SK-N-SH (cell line): Measurements from ENCODE around the gene EPB41L3. TPM values are rescaled to one million over a fixed set of nuclear protein-coding genes. Genes with fewer than 3 reads are reported as not detected.

Experiments
- CTCF ChIA-PET: fragments of 300-600, 350-600 bp; formaldehyde crosslinking; extraction: SDS; loops from one replicate; lab custom pipeline; 2021; lab: Yijun Ruan, JAX
- POLR2A ChIA-PET: fragments of 350-600 bp; sonication (Branson Sonifier 250); formaldehyde crosslinking; extraction: SDS; loops from one replicate; lab custom pipeline; 2020; ENCODE audit warnings: antibody characterized with exemption, inconsistent platforms; lab: Yijun Ruan, JAX
- DNase-seq: peaks from one replicate; pipeline ENCODE4 v3.0.0; 2012
- H2AFZ ChIP-seq: fragments of 200-600 bp; sonication (generic); 2 replicates; pipeline ENCODE4 v1.8.1; 2016; ENCODE audit warnings: antibody characterized with exemption, mild to moderate bottlenecking, low read depth
- H3F3A ChIP-seq: fragments of 200-600 bp; sonication (generic); replicated peaks from 2 replicates; pipeline ENCODE3; 2016; ENCODE audit warnings: antibody characterized with exemption, mild to moderate bottlenecking; ENCODE audit not compliant: insufficient read depth
- H3K27ac ChIP-seq, 2 experiments: fragments of 200-500 bp in 1 of 2; fragments of 200-600 bp in 1 of 2; sonication (Bioruptor generic) in 1 of 2; sonication (generic), shearing (Covaris generic) in 1 of 2; 2 replicates each; pipeline versions ENCODE4 v1.5.1 to v1.6.1; 2014 to 2016; ENCODE audit warnings: low read depth in 2 of 2, inconsistent platforms in 1 of 2, low read length in 1 of 2, mild to moderate bottlenecking in 1 of 2, mixed read lengths in 1 of 2
- H3K27me3 ChIP-seq: fragments of 200-600 bp; sonication (generic), shearing (Covaris generic); 2 replicates; pipeline ENCODE4 v1.6.1; 2016; ENCODE audit warnings: mixed run types; ENCODE audit not compliant: insufficient read depth
- H3K36me3 ChIP-seq, 2 experiments: fragments of 200-500 bp in 1 of 2; fragments of 200-600 bp in 1 of 2; sonication (Bioruptor generic) in 1 of 2; sonication (generic) in 1 of 2; replicated peaks in 1 of 2; 2 replicates each; pipeline versions ENCODE3 to v1.5.1; 2014 to 2016; ENCODE audit warnings: low read length in 1 of 2, mild to moderate bottlenecking in 1 of 2; ENCODE audit not compliant: insufficient read depth in 2 of 2, control insufficient read depth in 1 of 2
- H3K4me1 ChIP-seq, 2 experiments: fragments of 200-500 bp in 1 of 2; fragments of 200-600 bp in 1 of 2; sonication (Bioruptor generic) in 1 of 2; sonication (generic), shearing (Covaris generic) in 1 of 2; 2 replicates each; pipeline versions ENCODE4 v1.5.1 to v1.6.1; 2014 to 2016; ENCODE audit warnings: low read depth in 1 of 2, low read length in 1 of 2, mixed run types in 1 of 2; ENCODE audit not compliant: insufficient read depth in 2 of 2, control insufficient read depth in 1 of 2
- H3K4me2 ChIP-seq: fragments of 200-600 bp; sonication (generic), shearing (Covaris generic); 2 replicates; pipeline ENCODE4 v1.6.1; 2017; ENCODE audit warnings: mixed run types
- H3K4me3 ChIP-seq, 2 experiments: fragments of 200-500 bp in 1 of 2; fragments of 200-600 bp in 1 of 2; sonication (Bioruptor generic) in 1 of 2; sonication (generic), shearing (Covaris generic) in 1 of 2; 2 replicates each; pipeline versions ENCODE4 v1.5.1 to v1.8.1; 2014 to 2016; ENCODE audit warnings: low read depth in 2 of 2, inconsistent platforms in 1 of 2, low read length in 1 of 2, mild to moderate bottlenecking in 1 of 2, mixed read lengths in 1 of 2, moderate library complexity in 1 of 2
- H3K79me2 ChIP-seq: fragments of 200-600 bp; sonication (generic); 2 replicates; pipeline ENCODE4 v1.8.1; 2017; ENCODE audit warnings: mild to moderate bottlenecking; ENCODE audit not compliant: insufficient read depth
- H3K9ac ChIP-seq: fragments of 200-600 bp; sonication (generic); 2 replicates; pipeline ENCODE4 v1.6.1; 2017; ENCODE audit warnings: mixed run types
- H3K9me2 ChIP-seq: fragments of 200-600 bp; sonication (generic); 2 replicates; pipeline ENCODE4 v1.6.1; 2017; ENCODE audit warnings: mixed run types
- H3K9me3 ChIP-seq: fragments of 200-600 bp; sonication (generic); 2 replicates; pipeline ENCODE4 v1.6.1; 2017; ENCODE audit warnings: mixed run types, mild to moderate bottlenecking, moderate library complexity
- H4K20me1 ChIP-seq: fragments of 200-600 bp; sonication (generic); 2 replicates; pipeline ENCODE4 v1.6.1; 2017; ENCODE audit warnings: mild to moderate bottlenecking, mixed run types; ENCODE audit not compliant: insufficient read depth
- CHD2 ChIP-seq: fragments of 150-350 bp; IDR thresholded peaks from 2 replicates; pipeline ENCODE4 v1.6.1; 2018; ENCODE audit warnings: low read length; ENCODE audit not compliant: partially characterized antibody
- CTCF ChIP-seq: fragments of 200-600 bp; sonication (generic); IDR thresholded peaks from 2 replicates; pipeline ENCODE4 v1.6.1; 2017; ENCODE audit warnings: antibody characterized with exemption, mild to moderate bottlenecking, moderate library complexity
- ELF1 ChIP-seq: IDR thresholded peaks from 2 replicates; pipeline ENCODE4 v1.4.0; 2012
- EZH2phosphoT487 ChIP-seq: fragments of 200-600 bp; sonication (generic); IDR thresholded peaks from 2 replicates; pipeline ENCODE4 v1.6.1; 2017; ENCODE audit warnings: low read depth, mixed run types, mild to moderate bottlenecking, antibody characterized with exemption, moderate library complexity, borderline replicate concordance
- GATA2 ChIP-seq: sonication (generic); formaldehyde crosslinking; IDR thresholded peaks from 2 replicates; pipeline ENCODE4 v1.5.0; 2020; ENCODE audit warnings: mild to moderate bottlenecking, missing genetic modification reagents
- IRF3 ChIP-seq: fragments of 150-350 bp; IDR thresholded peaks from 2 replicates; pipeline ENCODE4 v1.6.1; 2016; ENCODE audit warnings: mild to moderate bottlenecking, low read depth, low read length
- JUND ChIP-seq: IDR thresholded peaks from 2 replicates; pipeline ENCODE4 v1.4.0; 2012
- MAX ChIP-seq: IDR thresholded peaks from 2 replicates; pipeline ENCODE4 v1.4.0; 2012; ENCODE audit warnings: low read depth
- MEF2A ChIP-seq: IDR thresholded peaks from 2 replicates; pipeline ENCODE4 v1.4.0; 2012; ENCODE audit warnings: low read depth, borderline replicate concordance
- NFIC ChIP-seq: IDR thresholded peaks from 2 replicates; pipeline ENCODE4 v1.4.0; 2012; ENCODE audit warnings: borderline replicate concordance
- PBX3 ChIP-seq: IDR thresholded peaks from 2 replicates; pipeline ENCODE4; 2012
- RAD21 ChIP-seq: IDR thresholded peaks from 2 replicates; pipeline ENCODE4 v1.6.1; 2012; ENCODE audit warnings: mild to moderate bottlenecking, low read length
- RXRA ChIP-seq: IDR thresholded peaks from 2 replicates; pipeline ENCODE4 v1.4.0; 2012; ENCODE audit warnings: low read depth, mild to moderate bottlenecking, borderline replicate concordance
- SIN3A ChIP-seq: IDR thresholded peaks from 2 replicates; pipeline ENCODE4 v1.6.1; 2012; ENCODE audit warnings: low read depth, mild to moderate bottlenecking, low read length, moderate library complexity, borderline replicate concordance
- SMC3 ChIP-seq: IDR thresholded peaks from 2 replicates; pipeline ENCODE4 v1.6.1; 2012; ENCODE audit warnings: low read depth, low read length, improper control_type of control experiment
- TAF1 ChIP-seq: IDR thresholded peaks from 2 replicates; pipeline ENCODE4 v1.6.1; 2012; ENCODE audit warnings: low read depth, mild to moderate bottlenecking, low read length, moderate library complexity, borderline replicate concordance
- USF2 ChIP-seq: fragments of 150-350 bp; IDR thresholded peaks from 2 replicates; pipeline ENCODE4 v1.6.1; 2017; ENCODE audit warnings: antibody characterized with exemption, low read length, low read depth, borderline replicate concordance
- WGBS: methylation state at CpG from one replicate; pipeline ENCODE4 v1.1.6; 2017; ENCODE audit warnings: low lambda C conversion rate; 5-methylcytosine and 5-hydroxymethylcytosine counted together
- polyA plus RNA-seq, 3 experiments: library from polyadenylated mRNA; depleted of rRNA; stranded (reverse); fragments of >200 nt; gene quantifications; 2 replicates each; pipeline ENCODE4 v1.2.3, GENCODE V29; 2012

The EPB41L3 gene
- polyA plus RNA-seq, 1 of the 3 experiments (the other 2 are of a cell fraction), result 0.15 TPM

GRCh38 chr18:5456577-5457461, 87.0 kb downstream of the EPB41L3 start:
- no peak overlapping the region for H2AFZ ChIP-seq
- WGBS, result 54% methylated on average over 13 of the region's 15 CpGs
- H3K36me3 ChIP-seq, result no peaks in the 10 kb centered on the region
- no peak overlapping the region for H3K27ac ChIP-seq
- no peaks in the 10 kb centered on the region for H3K9me3 ChIP-seq
- H3K4me1 ChIP-seq, result peaks cover 0 to 2% of the 10 kb centered on the region in 2 experiments; a peak in 1 of 4 replicates
- H3F3A ChIP-seq, result no peaks in the 10 kb centered on the region
- ChIA-PET POLR2A (no interaction called here), CTCF (interaction anchor here (0.6 to 2.5 kb wide), 6 partner anchors 10 to 275 kb away, joined by 3 to 7 read pairs (median 3); no protein-coding TSS in a partner anchor)
- no peak overlapping the region for H3K4me2 ChIP-seq
- no peaks in the 10 kb centered on the region for H3K9me2 ChIP-seq
- no peak for TF ChIP-seq TAF1
- TF ChIP-seq GATA2, result no peak
- no peak for TF ChIP-seq NFIC
- no peak for TF ChIP-seq CHD2
- TF ChIP-seq JUND, result no peak
- TF ChIP-seq IRF3, result no peak
- no peak for TF ChIP-seq MAX
- TF ChIP-seq ELF1, result no peak
- peak; percentile 48 for TF ChIP-seq RAD21
- TF ChIP-seq SMC3, result no peak
- TF ChIP-seq PBX3, result no peak
- TF ChIP-seq SIN3A, result no peak
- no peak for TF ChIP-seq EZH2phosphoT487
- TF ChIP-seq CTCF, result peak; percentile 37
- no peak for TF ChIP-seq MEF2A
- TF ChIP-seq RXRA, result no peak
- TF ChIP-seq USF2, result no peak
- TF ChIP-seq, all 33 proteins: peak for 2
- peak; percentile 24 for DNase-seq
- Histone ChIP-seq H3K27me3 (no peaks in the 10 kb centered on the region), H3K79me2 (no peaks in the 10 kb centered on the region), H4K20me1 (no peaks in the 10 kb centered on the region), H3K4me3 (no peak overlapping the region; a peak in 1 of 4 replicates), H3K9ac (no peak overlapping the region)
